Right renal cortex interstitium (tissue), 3 donors: Measurements from ENCODE around the gene WBP1. TPM values are rescaled to one million over a fixed set of nuclear protein-coding genes. Genes with fewer than 3 reads are reported as not detected.

ENCODE experiments used
- DNase-seq, 3 donors: peaks; one replicate each; pipeline ENCODE4 v3.0.0-alpha.2; 2013; ENCODE audit warnings: low read depth in 3 of 3, low spot score in 2 of 3
- polyA plus RNA-seq, 3 donors: library from polyadenylated mRNA; unstranded; fragments of 120-200 nt; gene quantifications; one replicate each; pipeline ENCODE4 v1.2.1, GENCODE V29; 2013; ENCODE audit not compliant: insufficient read length in 3 of 3

The WBP1 gene
- polyA plus RNA-seq, 3 donors: 90.1 to 101 (median 96.6) TPM

DNA sequence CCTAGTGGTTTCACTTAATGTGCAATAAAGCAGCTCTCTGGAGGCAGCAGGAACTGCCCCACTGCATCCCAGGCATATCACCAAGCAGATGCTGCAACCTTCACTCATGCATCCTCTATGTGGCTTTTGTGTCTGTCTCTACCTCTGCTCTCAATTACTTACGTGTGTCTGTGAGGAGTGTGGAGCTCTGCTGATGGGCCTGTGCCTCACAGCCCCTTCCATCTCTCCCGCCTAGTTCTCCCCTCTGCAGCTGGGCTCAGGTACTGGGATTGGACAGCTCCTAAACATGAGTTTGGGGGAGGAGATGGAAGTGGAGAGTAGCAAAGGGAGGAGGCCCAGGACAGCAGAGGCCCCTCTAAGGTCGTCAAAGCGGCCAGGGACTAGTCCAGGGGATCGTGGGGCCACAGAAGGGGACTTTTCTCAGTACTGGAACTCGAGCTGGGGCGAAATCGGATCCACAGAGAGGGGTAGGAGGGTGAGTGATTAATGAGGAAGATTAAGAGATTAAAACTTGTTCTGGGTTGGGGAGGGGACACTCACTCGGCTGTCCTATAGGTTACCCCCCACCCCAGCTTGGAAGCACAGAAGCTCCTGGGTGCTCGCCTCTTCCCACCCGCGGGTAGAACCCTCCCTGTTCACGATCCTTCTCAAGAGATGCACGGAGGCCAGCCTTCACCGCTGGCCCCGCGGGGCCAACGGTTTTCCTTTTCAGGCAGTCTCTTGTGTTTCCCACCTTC, 43.3 kb downstream of the WBP1 start:
- DNase-seq: no peak

DNA sequence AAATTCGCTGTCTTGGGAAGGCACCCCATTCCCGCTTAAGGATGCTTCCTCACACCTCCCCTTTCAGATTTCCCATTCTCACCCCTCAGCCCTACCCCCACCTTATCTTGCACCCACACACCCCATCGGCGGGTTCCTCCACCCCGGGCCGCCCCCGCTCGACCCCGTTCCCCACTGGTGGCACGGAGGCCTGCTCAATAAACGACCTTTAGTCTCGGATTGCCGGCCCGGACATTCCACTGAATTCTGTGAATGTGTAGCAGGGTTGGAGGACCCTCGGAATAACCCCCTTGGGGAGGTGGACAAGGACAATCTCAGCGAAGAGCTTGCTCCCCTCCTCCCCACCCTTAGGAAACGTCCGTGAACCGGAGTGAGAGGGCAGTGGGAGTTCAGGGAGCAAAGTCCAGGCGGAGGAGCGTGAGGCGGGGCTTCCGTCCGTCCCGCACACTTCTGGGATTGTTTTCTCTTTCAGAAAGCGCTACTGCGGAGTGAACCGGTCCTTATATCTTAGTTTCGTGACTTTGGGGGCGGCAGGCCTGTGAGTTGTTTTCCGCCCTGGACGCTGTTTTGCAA, 44.0 kb downstream of the WBP1 start:
- no peak for DNase-seq

DNA sequence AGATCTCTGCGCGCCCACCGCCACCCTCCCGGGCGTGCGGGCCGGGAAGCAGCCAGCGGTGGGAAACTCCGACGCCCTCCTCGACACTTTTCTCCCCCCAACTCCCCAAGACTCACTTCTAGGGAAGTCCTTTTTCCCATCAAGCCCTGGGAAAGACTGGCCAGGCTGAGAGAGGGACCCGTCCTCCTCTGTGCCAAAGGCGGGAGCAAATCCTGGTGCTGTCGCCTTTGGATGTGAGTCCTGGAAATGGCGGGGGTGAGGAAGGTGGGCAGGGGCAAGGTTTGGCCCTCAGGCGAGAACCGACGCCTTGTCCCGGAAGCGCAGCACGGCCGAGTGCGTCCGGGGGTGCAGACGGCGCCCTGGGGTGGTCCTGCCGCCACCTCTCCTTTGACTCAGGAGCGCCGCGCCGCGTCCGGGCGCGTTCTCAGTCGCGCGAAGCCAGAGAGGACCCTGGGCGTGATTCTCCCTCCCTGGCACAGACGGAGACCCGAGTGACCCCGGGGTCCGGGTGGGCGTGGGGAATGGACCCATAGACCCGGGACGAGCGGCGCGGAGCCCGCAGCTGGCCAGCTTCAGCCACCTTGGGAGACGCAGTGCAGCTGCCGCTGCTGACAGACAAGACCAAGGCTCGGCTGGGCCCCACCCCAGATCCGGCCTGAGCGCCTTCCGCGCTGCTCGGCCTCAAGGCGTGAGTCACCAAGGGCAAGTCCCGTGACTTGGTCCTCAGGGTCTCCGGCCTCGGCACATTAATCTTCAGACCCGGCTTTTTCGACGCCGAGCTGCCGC, 44.7 kb downstream of the WBP1 start:
- DNase-seq: no peak

DNA sequence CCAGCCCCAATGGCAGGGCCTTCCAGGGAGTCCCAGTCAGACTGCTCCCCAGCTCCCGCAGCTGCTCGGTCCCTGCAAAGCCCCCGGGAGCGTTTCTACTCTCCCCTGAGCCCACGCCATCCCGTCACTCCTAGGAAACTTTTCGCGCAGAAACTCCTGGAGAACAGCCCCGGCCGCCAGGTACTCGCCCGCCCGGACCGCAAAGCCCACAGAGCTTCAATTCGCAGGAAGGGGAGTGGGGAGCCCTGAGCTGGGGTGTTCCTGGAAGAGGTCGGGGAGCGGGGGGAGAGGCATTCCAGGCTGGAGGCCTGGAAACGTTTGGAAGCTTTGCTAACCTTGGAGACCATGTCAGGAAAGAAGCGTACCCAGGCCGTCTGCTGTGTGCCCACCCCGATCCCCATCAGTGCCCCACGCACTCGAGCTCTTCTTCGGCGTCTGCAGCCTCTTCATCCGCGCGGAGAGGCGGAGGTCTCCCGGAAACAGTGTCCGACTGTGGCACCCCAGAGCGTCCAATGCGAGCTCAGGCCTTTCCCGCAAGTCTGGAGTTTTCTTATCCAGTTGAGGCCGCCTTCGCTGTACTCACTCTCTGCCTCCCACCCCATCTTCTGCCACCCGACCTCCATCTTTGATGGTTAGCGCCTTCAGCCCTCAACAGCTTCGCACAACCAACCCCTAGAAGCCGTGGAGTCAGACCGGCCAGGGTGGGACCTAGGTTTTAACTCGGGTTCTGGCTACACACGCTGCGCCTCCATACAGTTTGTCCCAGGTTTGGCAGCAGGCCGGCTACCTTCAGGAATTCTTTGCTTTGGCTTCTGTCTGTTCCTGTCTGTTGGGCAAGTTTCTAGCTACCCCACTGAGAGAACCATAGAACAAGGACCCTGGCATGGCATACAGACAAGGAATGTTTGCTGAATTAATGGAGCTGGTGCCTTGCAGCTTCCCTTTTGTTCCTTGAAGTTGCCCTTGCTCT, 45.6 kb downstream of the WBP1 start:
- DNase-seq: no peak

DNA sequence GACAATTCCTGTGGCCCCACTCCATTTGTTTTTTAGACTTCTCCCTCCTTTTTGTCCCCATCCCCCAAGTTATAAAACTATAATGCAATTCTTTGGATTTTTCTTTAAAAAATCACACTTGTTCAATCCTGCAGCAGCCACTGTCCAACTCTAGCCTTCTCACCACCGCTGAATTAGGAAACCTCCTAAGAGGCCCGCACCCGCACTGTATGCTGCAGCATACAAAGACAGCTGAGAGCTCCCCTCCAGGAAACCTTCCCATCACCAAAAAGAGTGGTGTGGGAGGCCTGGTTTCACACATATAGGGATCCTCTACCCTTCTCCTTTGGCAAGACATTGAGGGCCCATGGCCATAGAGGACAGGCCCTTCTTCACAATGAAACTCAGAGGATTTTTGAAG, 46.4 kb downstream of the WBP1 start:
- no peak for DNase-seq

DNA sequence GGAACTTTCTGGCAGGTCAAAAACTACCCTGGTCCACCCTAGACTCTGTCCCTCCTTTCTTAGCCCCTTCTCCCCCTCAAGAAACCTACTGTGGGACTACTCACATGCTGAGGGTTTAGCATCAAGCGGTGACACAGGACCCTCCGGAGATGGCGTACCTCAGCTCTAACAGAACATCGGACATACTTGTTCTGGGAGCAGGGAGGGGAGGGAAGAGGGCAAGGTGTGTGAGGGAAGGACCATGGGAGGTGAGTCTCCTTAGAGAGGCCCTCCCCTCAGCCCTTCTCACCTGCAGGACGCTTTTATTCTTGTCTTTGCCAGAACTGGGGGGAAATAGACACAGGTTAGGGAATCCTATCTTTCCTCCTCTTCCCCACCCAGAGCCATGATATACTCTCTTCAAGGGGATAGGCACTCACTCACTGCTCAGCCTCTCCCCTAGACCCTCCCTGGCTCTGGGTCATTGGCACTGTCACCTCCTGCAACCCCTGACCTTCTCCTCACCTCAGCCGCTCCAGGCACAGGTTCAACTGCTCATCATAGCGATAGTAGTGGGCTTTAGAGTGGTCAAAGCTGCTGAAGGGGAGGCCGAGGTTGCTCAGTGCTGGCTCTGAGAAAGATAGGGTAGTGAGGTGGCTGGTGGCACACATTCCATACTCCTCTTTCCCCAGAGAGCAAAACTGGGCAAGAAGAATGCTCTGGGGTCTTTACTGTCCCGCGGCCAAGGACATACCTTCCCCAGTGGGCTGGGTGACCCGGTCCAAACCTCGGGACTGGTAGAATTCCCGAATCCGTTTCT, 47.4 kb downstream of the WBP1 start:
- no peak for DNase-seq

DNA sequence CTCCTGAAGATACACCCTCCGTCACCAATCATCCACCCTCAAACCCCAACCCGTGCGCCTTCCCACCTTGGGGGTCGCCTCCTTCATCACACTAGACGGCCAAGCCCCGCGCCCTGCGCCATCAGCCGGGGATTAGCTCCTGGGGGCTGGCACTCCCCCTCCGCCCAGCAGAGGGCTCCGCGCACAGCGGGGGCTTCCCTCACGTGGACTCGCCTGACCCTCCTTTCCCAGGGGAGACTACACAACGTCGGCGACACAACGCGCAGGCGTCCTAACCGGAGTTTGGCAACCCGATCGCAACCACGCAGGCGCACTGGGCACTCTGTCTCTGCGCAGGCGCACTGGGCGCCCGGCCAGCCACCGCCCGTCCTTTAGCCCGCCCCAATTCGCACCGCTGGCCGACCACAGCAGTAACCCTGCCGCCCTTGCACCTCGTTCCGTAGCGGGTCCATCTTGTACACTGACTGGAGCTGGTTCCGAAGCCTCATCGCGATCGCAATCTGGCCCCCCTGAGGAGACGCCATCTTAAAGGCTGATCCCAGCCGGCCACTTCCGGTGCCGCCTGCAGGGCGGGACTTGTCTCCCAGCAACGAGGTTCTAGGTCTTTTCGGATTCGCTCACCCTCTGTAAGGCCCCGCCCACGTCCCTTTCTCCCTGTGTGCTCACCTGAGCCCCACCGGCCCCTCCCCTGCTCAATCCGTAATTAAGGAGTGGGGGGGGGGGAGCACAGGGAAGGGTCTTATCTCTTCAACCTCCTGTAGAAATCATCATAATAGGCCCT, 49.1 kb downstream of the WBP1 start, which contains the start of gene PCGF1:
TSS of gene PCGF1 (minus strand) at position 551 of the 781 bp plus-strand sequence. CDS start at position 524, 27 bp downstream.
- peak; percentile 95 to 99 (median 97) for DNase-seq

DNA sequence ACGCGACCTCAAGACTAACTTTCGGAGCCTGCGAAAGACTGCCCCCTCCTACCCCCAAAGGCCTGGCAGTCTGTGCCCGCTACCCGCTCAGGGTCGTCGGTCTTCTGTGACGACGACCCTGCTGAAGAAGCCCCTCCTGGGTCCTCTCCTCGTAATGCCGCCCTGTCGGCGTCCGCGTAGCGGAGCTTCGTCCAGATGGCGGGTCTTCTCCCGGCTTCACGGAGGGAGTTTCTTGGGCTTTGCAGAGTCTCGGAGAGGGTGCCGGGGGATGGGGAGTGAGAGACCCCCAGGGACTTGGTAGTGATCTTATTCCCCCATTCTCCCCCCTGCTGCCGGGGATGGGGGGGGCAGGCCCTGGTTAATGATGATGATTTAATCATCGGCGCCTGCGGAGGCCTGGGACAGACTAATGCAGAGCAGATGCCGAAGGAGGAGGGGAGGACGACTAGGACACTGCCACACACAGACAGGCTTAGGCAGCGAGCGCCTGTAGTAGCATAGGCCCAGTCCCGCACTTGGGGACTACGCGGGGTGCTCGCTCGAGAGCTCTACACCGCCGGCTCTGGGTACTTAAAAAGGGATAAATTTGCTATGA, 49.8 kb downstream of the WBP1 start:
- no peak for DNase-seq

DNA sequence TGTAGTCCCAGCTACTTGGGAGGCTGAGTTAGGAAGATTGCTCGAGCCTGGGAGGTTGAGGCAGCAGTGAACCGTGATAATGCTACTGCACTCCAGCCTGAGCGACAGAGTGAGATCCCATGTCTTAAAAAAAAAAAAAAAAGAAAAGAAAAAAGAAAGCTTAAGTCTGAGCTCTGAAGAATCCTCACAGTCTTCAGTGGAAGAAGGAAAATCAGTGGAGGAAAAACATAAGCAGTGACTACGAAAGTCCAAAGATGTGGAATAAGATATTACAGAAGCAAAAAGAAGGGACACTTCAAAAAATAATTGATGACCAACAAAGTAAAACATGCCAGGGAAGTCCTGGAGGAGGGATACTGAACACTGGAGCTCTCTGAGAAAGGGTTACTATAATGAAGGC, 52.0 kb downstream of the WBP1 start:
- DNase-seq: no peak

Other genes starting within 250 kb of the WBP1 start
- 1 to 10 TPM; 1.4 to 2.2 (median 2.2) TPM for gene SLC4A5, start 115.0 kb upstream of the WBP1 start, polyA plus RNA-seq
- 100 to 1,000 TPM; 137 to 143 (median 140) TPM for gene DCTN1, start 78.1 kb upstream of the WBP1 start, polyA plus RNA-seq
- 1 to 10 TPM; 4.4 to 6.6 (median 5.7) TPM for gene C2orf81, start 36.8 kb upstream of the WBP1 start, polyA plus RNA-seq
- gene WDR54, start 36.7 kb upstream of the WBP1 start, polyA plus RNA-seq: 10 to 100 TPM; 35.9 to 40.2 (median 36.5) TPM
- gene RTKN, start 16.5 kb upstream of the WBP1 start, polyA plus RNA-seq: 10 to 100 TPM; 55.3 to 59.0 (median 55.9) TPM
- gene INO80B, start 3.4 kb upstream of the WBP1 start, polyA plus RNA-seq: 10 to 100 TPM; 14.6 to 29.6 (median 24.2) TPM
- gene MOGS, start 6.9 kb downstream of the WBP1 start, polyA plus RNA-seq: 10 to 100 TPM; 43.6 to 56.1 (median 47.2) TPM
- gene MRPL53, start 14.2 kb downstream of the WBP1 start, polyA plus RNA-seq: 10 to 100 TPM; 37.1 to 43.6 (median 38.9) TPM
- 10 to 100 TPM in 2 of 3 donors, 1 to 10 TPM in 1; 7.7 to 10.6 (median 10.1) TPM for gene CCDC142, start 24.6 kb downstream of the WBP1 start, polyA plus RNA-seq
- 10 to 100 TPM; 24.4 to 26.6 (median 24.9) TPM for gene TTC31, start 24.6 kb downstream of the WBP1 start, polyA plus RNA-seq
- 1 to 10 TPM; 1.4 to 3.5 (median 1.7) TPM for gene LBX2, start 41.2 kb downstream of the WBP1 start, polyA plus RNA-seq
- 10 to 100 TPM; 27.6 to 27.8 (median 27.6) TPM for gene PCGF1, start 49.3 kb downstream of the WBP1 start, polyA plus RNA-seq
- gene TLX2, start 56.0 kb downstream of the WBP1 start, polyA plus RNA-seq: under 1 TPM in 1 of 3 donors, not detected in 2; 0.06 TPM
- under 1 TPM; 0.08 to 0.18 (median 0.12) TPM for gene DQX1, start 67.8 kb downstream of the WBP1 start, polyA plus RNA-seq
- gene AUP1, start 71.3 kb downstream of the WBP1 start, polyA plus RNA-seq: 10 to 100 TPM; 92.5 to 99.8 (median 97.0) TPM
- gene HTRA2, start 71.5 kb downstream of the WBP1 start, polyA plus RNA-seq: 10 to 100 TPM; 32.3 to 35.8 (median 33.1) TPM
- 1 to 10 TPM; 9.2 to 9.9 (median 9.8) TPM for gene LOXL3, start 95.5 kb downstream of the WBP1 start, polyA plus RNA-seq
- 1 to 10 TPM; 8.0 to 9.8 (median 8.6) TPM for gene DOK1, start 96.3 kb downstream of the WBP1 start, polyA plus RNA-seq
- under 1 TPM; 0.57 to 0.72 (median 0.71) TPM for gene M1AP, start 189.9 kb downstream of the WBP1 start, polyA plus RNA-seq
- gene SEMA4F, start 195.8 kb downstream of the WBP1 start, polyA plus RNA-seq: 1 to 10 TPM; 5.7 to 6.5 (median 5.8) TPM